ENCODE measurements around the gene AGTPBP1. TPM values are rescaled to one million over a fixed set of nuclear protein-coding genes. Genes with fewer than 3 reads are reported as not detected.

AGTPBP1 gene
- total and polyA plus RNA-seq, 9 of the 15 experiments (the other 6 are each of a cell fraction or from before 2014, with no cell fraction given): 1.4 to 7.9 (median 4.6) TPM

- CTCF ChIA-PET (ENCODE audit: low intra/inter-chr PET ratio): no interaction called here
- Histone ChIP-seq H3K9ac (ENCODE audit: insufficient read depth in 1 of 2, low read depth in 2 of 2, low read length in 2 of 2) (no peak overlapping the region), H3K4me2 (ENCODE audit: insufficient read depth, low read length) (no peak overlapping the region), H3K27me3 (ENCODE audit: control insufficient read depth in 2 of 2, insufficient read depth in 2 of 2, low read length in 2 of 2) (no peaks in the 10 kb centered on the region), H4K20me1 (replicated peaks; ENCODE audit: control insufficient read depth, insufficient read depth, low read length) (no peaks in the 10 kb centered on the region), H3K4me3 (no peak overlapping the region), H3K9me1 (ENCODE audit: control insufficient read depth, insufficient read depth, low read length) (no peaks in the 10 kb centered on the region), H2AFZ (ENCODE audit: low read depth, low read length) (no peak overlapping the region), H3K9me3 (replicated peaks; ENCODE audit: control insufficient read depth, insufficient read depth, low read depth, low read length) (no peaks in the 10 kb centered on the region), H3K27ac (ENCODE audit: extremely low read depth, low read depth, low read length) (no peak overlapping the region), H3K36me3 (ENCODE audit: control insufficient read depth, insufficient read depth, low read length) (no peaks in the 10 kb centered on the region), H3K4me1 (replicated peaks in 1 of 2; ENCODE audit: control insufficient read depth in 2 of 2, insufficient read depth in 2 of 2, low read length in 2 of 2) (no peaks in the 10 kb centered on the region), H3K79me2 (ENCODE audit: control insufficient read depth, insufficient read depth, low read length) (no peaks in the 10 kb centered on the region)
- BruUV-seq (replicated peaks): no TSS peak
- in situ Hi-C loops (cut with MboI) (no loop called here), intact Hi-C loops (cut with micrococcal nuclease) (no loop called here)
- ATAC-seq (no peak), DNase-seq (ENCODE audit: extremely low read depth in 1 of 4, low spot score in 3 of 4) (no peak), FAIRE-seq (no peak)
- TF ChIP-seq MTF1 (CRISPR knock-in tag; IDR thresholded peaks at IDR 0.05; ENCODE audit: borderline replicate concordance): no peak
- no peak for TF ChIP-seq ZNF384 (IDR thresholded peaks at IDR 0.05; ENCODE audit: low read depth, low read length)
- no peak for TF ChIP-seq TBL1XR1 (IDR thresholded peaks at IDR 0.05; ENCODE audit: low read length in 2 of 2)
- no peak for TF ChIP-seq ADNP (tag; IDR thresholded peaks at IDR 0.05)
- TF ChIP-seq ZNF655 (CRISPR knock-in tag; IDR thresholded peaks at IDR 0.05): no peak
- no peak for TF ChIP-seq ZNF280B (CRISPR knock-in tag; IDR thresholded peaks at IDR 0.05)
- TF ChIP-seq JUN (IDR thresholded peaks at IDR 0.05; ENCODE audit: borderline replicate concordance, low read depth, low read length): no peak
- no peak for TF ChIP-seq JUN (CRISPR knock-in tag; IDR thresholded peaks at IDR 0.05; ENCODE audit: borderline replicate concordance)
- TF ChIP-seq ZNF764 (CRISPR knock-in tag; IDR thresholded peaks at IDR 0.05; ENCODE audit: low read depth): no peak
- no peak for TF ChIP-seq POLR2B (IDR thresholded peaks at IDR 0.05; ENCODE audit: low read depth, partially characterized antibody)
- no peak for TF ChIP-seq YBX1 (IDR thresholded peaks at IDR 0.05)
- no peak for TF ChIP-seq ZKSCAN3 (CRISPR knock-in tag; IDR thresholded peaks at IDR 0.05)
- POLR2A ChIA-PET: no interaction called here
- WGBS (ENCODE audit: insufficient coverage, low coverage, missing lambda C conversion rate): 80% methylated on average over 1 of the region's 1 CpG
These were observed 101.3 kb downstream of the AGTPBP1 start for GRCh38 chr9:85640425-85640824.

Measured in K562 (cell line).